Measurements from ENCODE around the gene UTP3.
A peak's percentile ranks its signal among the peaks of the same experiment; 100 is the strongest.
"Not testable (repeated sequence)": the region's sequence is repeated elsewhere in the genome, so short reads cannot be mapped to it uniquely, and the experiment has no call there.

Gene UTP3

GRCh38 chr4:70687821-70688794, at the start of gene UTP3:
Gene UTP3, plus strand, starts transcription at chr4:70688532. Its CDS starts 146 bp downstream, at chr4:70688678.
- in situ Hi-C loops (cut with MboI; ENCODE audit: low sequenced_read_pairs) = no loop called here
- Histone ChIP-seq H3K9me3 (no peaks in the 10 kb centered on the region), H3K36me3 (replicated peaks) (peaks cover 10% of the 10 kb centered on the region), H3K4me1 (peaks cover 23% of the 10 kb centered on the region), H3K27me3 (ENCODE audit: low read depth) (no peaks in the 10 kb centered on the region), H3K4me3 (peak within 1 kb of the TSS; percentile 85)
- peak; percentile 95 to 96 for DNase-seq (ENCODE audit: low spot score in 2 of 2)

GRCh38 chr4:70640192-70640591, 48.1 kb upstream of the UTP3 start:
- no peaks in the 10 kb centered on the region for H3K27me3 ChIP-seq (ENCODE audit: low read depth)
- in situ Hi-C loops (cut with MboI; ENCODE audit: low sequenced_read_pairs) = no loop called here
- DNase-seq (ENCODE audit: low spot score in 2 of 2) = no peak
- H3K4me3 ChIP-seq = no peak overlapping the region
- no peaks in the 10 kb centered on the region; the same call in 1 of the 2 replicates for H3K4me1 ChIP-seq
- no peaks in the 10 kb centered on the region for H3K36me3 ChIP-seq (replicated peaks)
- no peaks in the 10 kb centered on the region for H3K9me3 ChIP-seq

- not testable (repeated sequence) for DNase-seq (ENCODE audit: low spot score in 2 of 2); H3K9me3 ChIP-seq; H3K36me3 ChIP-seq (replicated peaks); H3K4me1 ChIP-seq; H3K4me3 ChIP-seq; H3K27me3 ChIP-seq (ENCODE audit: low read depth)
- in situ Hi-C loops (cut with MboI; ENCODE audit: low sequenced_read_pairs) = loop anchor here (25.0 kb wide), 1 partner anchor 1062 kb away; no protein-coding TSS in a partner anchor
Measured at GRCh38 chr4:70650741-70651140, 37.6 kb upstream of the UTP3 start.

- DNase-seq (ENCODE audit: low spot score in 2 of 2) = peak in 1 of 2 experiments; percentile 37
- Histone ChIP-seq H3K9me3 (no peaks in the 10 kb centered on the region), H3K4me3 (no peak overlapping the region), H3K27me3 (ENCODE audit: low read depth) (peaks cover 13% of the 10 kb centered on the region), H3K36me3 (replicated peaks) (no peaks in the 10 kb centered on the region), H3K4me1 (no peaks in the 10 kb centered on the region)
- in situ Hi-C loops (cut with MboI; ENCODE audit: low sequenced_read_pairs) = loop anchor here (25.0 kb wide), 1 partner anchor 1060 kb away; no protein-coding TSS in a partner anchor
Measured at GRCh38 chr4:70651864-70652506, 36.3 kb upstream of the UTP3 start.

GRCh38 chr4:70654605-70655011, 33.7 kb upstream of the UTP3 start:
- DNase-seq (ENCODE audit: low spot score in 2 of 2) = no peak
- H3K36me3 ChIP-seq (replicated peaks) = no peaks in the 10 kb centered on the region
- H3K27me3 ChIP-seq (ENCODE audit: low read depth) = peaks cover 25% of the 10 kb centered on the region
- H3K4me3 ChIP-seq = no peak overlapping the region
- in situ Hi-C loops (cut with MboI; ENCODE audit: low sequenced_read_pairs) = loop anchor here (25.0 kb wide), 1 partner anchor 1058 kb away; no protein-coding TSS in a partner anchor
- no peaks in the 10 kb centered on the region for H3K9me3 ChIP-seq
- no peaks in the 10 kb centered on the region for H3K4me1 ChIP-seq

GRCh38 chr4:70657326-70657725, 31.0 kb upstream of the UTP3 start:
- H3K4me3 ChIP-seq = no peak overlapping the region
- in situ Hi-C loops (cut with MboI; ENCODE audit: low sequenced_read_pairs) = loop anchor here (25.0 kb wide), 1 partner anchor 1055 kb away; no protein-coding TSS in a partner anchor
- no peak for DNase-seq (ENCODE audit: low spot score in 2 of 2)
- no peaks in the 10 kb centered on the region for H3K9me3 ChIP-seq
- peaks cover 25% of the 10 kb centered on the region for H3K27me3 ChIP-seq (ENCODE audit: low read depth)
- H3K36me3 ChIP-seq (replicated peaks) = no peaks in the 10 kb centered on the region
- H3K4me1 ChIP-seq = no peaks in the 10 kb centered on the region

GRCh38 chr4:70658418-70658817, 29.9 kb upstream of the UTP3 start:
- H3K4me3 ChIP-seq = no peak overlapping the region
- no peaks in the 10 kb centered on the region for H3K4me1 ChIP-seq
- no peaks in the 10 kb centered on the region for H3K9me3 ChIP-seq
- in situ Hi-C loops (cut with MboI; ENCODE audit: low sequenced_read_pairs) = loop anchor here (25.0 kb wide), 1 partner anchor 1054 kb away; no protein-coding TSS in a partner anchor
- no peaks in the 10 kb centered on the region for H3K36me3 ChIP-seq (replicated peaks)
- H3K27me3 ChIP-seq (ENCODE audit: low read depth) = peaks cover 25% of the 10 kb centered on the region
- no peak for DNase-seq (ENCODE audit: low spot score in 2 of 2)

- Histone ChIP-seq H3K27me3 (ENCODE audit: low read depth) (peaks cover 20% of the 10 kb centered on the region), H3K36me3 (replicated peaks) (no peaks in the 10 kb centered on the region), H3K4me1 (no peaks in the 10 kb centered on the region), H3K9me3 (no peaks in the 10 kb centered on the region), H3K4me3 (no peak overlapping the region)
- in situ Hi-C loops (cut with MboI; ENCODE audit: low sequenced_read_pairs) = loop anchor here (25.0 kb wide), 1 partner anchor 1052 kb away; no protein-coding TSS in a partner anchor
- DNase-seq (ENCODE audit: low spot score in 2 of 2) = no peak
Measured at GRCh38 chr4:70660106-70660505, 28.2 kb upstream of the UTP3 start.

GRCh38 chr4:70661309-70661922, 26.9 kb upstream of the UTP3 start:
- in situ Hi-C loops (cut with MboI; ENCODE audit: low sequenced_read_pairs) = loop anchor here (25.0 kb wide), 1 partner anchor 1051 kb away; no protein-coding TSS in a partner anchor
- H3K4me1 ChIP-seq; H3K36me3 ChIP-seq (replicated peaks); H3K4me3 ChIP-seq; DNase-seq (ENCODE audit: low spot score in 2 of 2); H3K9me3 ChIP-seq: not testable (repeated sequence)
- peaks cover 23% of the 10 kb centered on the region for H3K27me3 ChIP-seq (ENCODE audit: low read depth)

GRCh38 chr4:70666369-70666768, 22.0 kb upstream of the UTP3 start, which contains the start of gene JCHAIN:
Gene JCHAIN, minus strand, starts transcription at chr4:70666508. Its CDS starts 18 bp downstream, at chr4:70666490.
- no peak for DNase-seq (ENCODE audit: low spot score in 2 of 2)
- no peaks in the 10 kb centered on the region for H3K36me3 ChIP-seq (replicated peaks)
- in situ Hi-C loops (cut with MboI; ENCODE audit: low sequenced_read_pairs) = loop anchor here (25.0 kb wide), 1 partner anchor 1046 kb away; no protein-coding TSS in a partner anchor
- peaks cover 34% of the 10 kb centered on the region for H3K27me3 ChIP-seq (ENCODE audit: low read depth)
- H3K4me1 ChIP-seq = no peaks in the 10 kb centered on the region
- H3K9me3 ChIP-seq = no peaks in the 10 kb centered on the region
- no peak within 1 kb of the TSS for H3K4me3 ChIP-seq

GRCh38 chr4:70667740-70668535, 20.4 kb upstream of the UTP3 start:
- peaks cover 38% of the 10 kb centered on the region for H3K27me3 ChIP-seq (ENCODE audit: low read depth)
- in situ Hi-C loops (cut with MboI; ENCODE audit: low sequenced_read_pairs) = loop anchor here (25.0 kb wide), 1 partner anchor 1044 kb away; no protein-coding TSS in a partner anchor
- no peak overlapping the region for H3K4me3 ChIP-seq

GRCh38 chr4:70670332-70671014, 17.9 kb upstream of the UTP3 start:
- Histone ChIP-seq H3K4me1 (no peaks in the 10 kb centered on the region), H3K27me3 (ENCODE audit: low read depth) (peaks cover 56% of the 10 kb centered on the region), H3K9me3 (no peaks in the 10 kb centered on the region), H3K4me3 (no peak overlapping the region), H3K36me3 (replicated peaks) (no peaks in the 10 kb centered on the region)
- no peak for DNase-seq (ENCODE audit: low spot score in 2 of 2)
- in situ Hi-C loops (cut with MboI; ENCODE audit: low sequenced_read_pairs) = loop anchor here (25.0 kb wide), 1 partner anchor 1042 kb away; no protein-coding TSS in a partner anchor

More at GRCh38 chr4:70667740-70668535, 20.4 kb upstream of the UTP3 start:
- no peaks in the 10 kb centered on the region for H3K9me3 ChIP-seq
- H3K4me1 ChIP-seq = no peaks in the 10 kb centered on the region
- no peak for DNase-seq (ENCODE audit: low spot score in 2 of 2)
- no peaks in the 10 kb centered on the region for H3K36me3 ChIP-seq (replicated peaks)

All from HAP-1 (cell line).